Fibroblast of lung (primary cell): Measurements from ENCODE around the gene OR2T10.
"Not testable (repeated sequence)": the region's sequence is repeated elsewhere in the genome, so short reads cannot be mapped to it uniquely, and the experiment has no call there.

Experiments
- EZH2 ChIP-seq: IDR thresholded peaks from 2 replicates; pipeline ENCODE4 v1.5.1; 2012; ENCODE audit warnings: low read length, control low read depth, mild to moderate bottlenecking; ENCODE audit errors: missing control alignments
- TF ChIP-seq, protein P1 (sequence below), 2 donors: IDR thresholded peaks in 1 of 2; conservative IDR thresholded peaks in 1 of 2; 1 replicate in 1 of 2; 2 replicates in 1 of 2; pipeline ENCODE4 v1.5.1; 2011 to 2012; ENCODE audit warnings: low read length in 2 of 2, control low read depth in 1 of 2, inconsistent platforms in 1 of 2, low read depth in 1 of 2, mild to moderate bottlenecking in 1 of 2

DNA sequence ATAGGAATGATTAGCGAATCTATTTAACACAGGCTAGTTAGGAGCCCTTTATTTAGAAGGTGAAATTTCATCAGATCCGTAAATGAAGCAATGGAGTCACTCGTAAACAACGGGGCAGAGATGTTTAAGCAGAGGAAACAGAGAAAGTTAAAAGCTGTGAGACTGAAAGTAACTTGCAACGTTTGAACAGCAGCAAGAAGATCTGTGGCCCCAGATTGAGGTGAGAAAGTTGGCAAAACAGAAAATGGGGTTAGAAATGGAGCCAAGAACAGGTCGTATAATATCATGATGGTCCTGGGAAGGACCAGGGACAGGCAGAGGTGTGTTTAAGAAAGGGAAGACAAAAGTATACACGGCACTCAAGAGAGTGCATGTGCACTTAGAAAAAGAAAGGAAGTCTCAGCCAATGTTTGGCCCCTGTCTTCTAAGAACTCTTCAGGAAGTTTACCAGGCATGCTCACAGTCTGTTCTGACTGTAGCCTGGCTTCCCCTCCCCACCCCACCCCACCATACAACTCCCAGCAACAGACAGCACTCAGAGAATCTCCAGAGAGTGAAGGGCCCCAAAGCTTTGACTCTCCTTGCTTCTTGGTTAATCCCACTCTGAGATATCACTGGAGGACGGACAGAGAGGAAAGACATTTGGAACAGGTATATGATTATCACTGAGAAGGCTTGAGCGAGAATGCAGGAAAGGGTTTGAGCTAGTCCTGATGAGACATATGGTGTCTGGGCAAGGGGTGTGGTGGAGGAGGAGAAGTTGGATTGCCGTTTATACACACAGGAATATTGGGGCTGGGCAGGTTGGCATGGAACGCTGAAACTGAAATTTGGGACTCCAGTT, 31.7 kb downstream of the OR2T10 start:
- TF ChIP-seq, protein P1, sequence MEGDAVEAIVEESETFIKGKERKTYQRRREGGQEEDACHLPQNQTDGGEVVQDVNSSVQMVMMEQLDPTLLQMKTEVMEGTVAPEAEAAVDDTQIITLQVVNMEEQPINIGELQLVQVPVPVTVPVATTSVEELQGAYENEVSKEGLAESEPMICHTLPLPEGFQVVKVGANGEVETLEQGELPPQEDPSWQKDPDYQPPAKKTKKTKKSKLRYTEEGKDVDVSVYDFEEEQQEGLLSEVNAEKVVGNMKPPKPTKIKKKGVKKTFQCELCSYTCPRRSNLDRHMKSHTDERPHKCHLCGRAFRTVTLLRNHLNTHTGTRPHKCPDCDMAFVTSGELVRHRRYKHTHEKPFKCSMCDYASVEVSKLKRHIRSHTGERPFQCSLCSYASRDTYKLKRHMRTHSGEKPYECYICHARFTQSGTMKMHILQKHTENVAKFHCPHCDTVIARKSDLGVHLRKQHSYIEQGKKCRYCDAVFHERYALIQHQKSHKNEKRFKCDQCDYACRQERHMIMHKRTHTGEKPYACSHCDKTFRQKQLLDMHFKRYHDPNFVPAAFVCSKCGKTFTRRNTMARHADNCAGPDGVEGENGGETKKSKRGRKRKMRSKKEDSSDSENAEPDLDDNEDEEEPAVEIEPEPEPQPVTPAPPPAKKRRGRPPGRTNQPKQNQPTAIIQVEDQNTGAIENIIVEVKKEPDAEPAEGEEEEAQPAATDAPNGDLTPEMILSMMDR (conservative IDR thresholded peaks at IDR 0.05 in 1 of 2, IDR thresholded peaks at IDR 0.05 in 1 of 2; ENCODE audit: low read depth in 1 of 2, low read length in 2 of 2), result not testable (repeated sequence)
- TF ChIP-seq EZH2, result not testable (repeated sequence)
